K562 (cell line): ENCODE results near the gene KCTD19. TPM values are rescaled to one million over a fixed set of nuclear protein-coding genes. Genes with fewer than 3 reads are reported as not detected.
A peak's percentile ranks its signal among the peaks of the same experiment; 100 is the strongest.

Experiments used
- CCAR2 ChIP-seq: fragments of 200-400 bp; formaldehyde crosslinking; IDR thresholded peaks from 2 replicates; pipeline ENCODE4 v1.6.1; 2017; ENCODE audit warnings: mild to moderate bottlenecking, low read depth, low read length
- CTBP1 ChIP-seq: fragments of 450-650 bp; IDR thresholded peaks from 2 replicates; pipeline ENCODE4 v1.6.1; 2016; ENCODE audit warnings: borderline replicate concordance
- CTCFL ChIP-seq: IDR thresholded peaks from 2 replicates; pipeline ENCODE4 v1.6.1; 2011; ENCODE audit warnings: borderline replicate concordance, low read depth, mild to moderate bottlenecking, moderate library complexity, low read length; ENCODE audit not compliant: insufficient read depth, poor library complexity, severe bottlenecking
- DACH1 ChIP-seq: fragments of 450-650 bp; IDR thresholded peaks from 2 replicates; pipeline ENCODE4 v1.6.1; 2018; ENCODE audit not compliant: partially characterized antibody
- ETV6 ChIP-seq, 3 experiments: fragments of 150-350 bp in 1 of 3; sonication (generic) in 1 of 3; formaldehyde crosslinking in 1 of 3; IDR thresholded peaks; 2 replicates each; pipeline versions ENCODE4 v1.6.1 to v1.8.0; 2014 to 2022; ENCODE audit warnings: borderline replicate concordance in 2 of 3, low read depth in 2 of 3, antibody characterized with exemption in 1 of 3, low read length in 1 of 3, mild to moderate bottlenecking in 1 of 3, missing genetic modification reagents in 1 of 3
- FOXK2 ChIP-seq, 2 experiments: fragments of 450-650 bp; IDR thresholded peaks in 1 of 2; conservative IDR thresholded peaks in 1 of 2; 2 replicates each; pipeline ENCODE4 v1.6.1; 2016; ENCODE audit warnings: low read depth in 2 of 2, mild to moderate bottlenecking in 1 of 2
- NCOR1 ChIP-seq: fragments of 450-650 bp; IDR thresholded peaks from 2 replicates; pipeline ENCODE4 v1.6.1; 2016; ENCODE audit warnings: mild to moderate bottlenecking, moderate library complexity
- RAD21 ChIP-seq, 2 experiments: fragments of 250-450 bp in 1 of 2; fragments of 450-650 bp in 1 of 2; sonication (Bioruptor Pico) in 1 of 2; formaldehyde crosslinking in 1 of 2; IDR thresholded peaks in 1 of 2; conservative IDR thresholded peaks in 1 of 2; 2 replicates each; pipeline versions ENCODE4 v1.4.0 to v1.8.0; 2020 to 2022; ENCODE audit warnings: mild to moderate bottlenecking in 2 of 2, moderate library complexity in 1 of 2
- RBM25 ChIP-seq: fragments of 200-400 bp; formaldehyde crosslinking; IDR thresholded peaks from 2 replicates; pipeline ENCODE4 v1.6.1; 2018; ENCODE audit warnings: low read length, low read depth, moderate library complexity; ENCODE audit not compliant: severe bottlenecking
- SMAD1 ChIP-seq: fragments of 150-350 bp; IDR thresholded peaks from 2 replicates; pipeline ENCODE4 v1.6.1; 2014; ENCODE audit warnings: low read length, low read depth; ENCODE audit not compliant: partially characterized antibody
- TCF7 ChIP-seq: sonication (generic); IDR thresholded peaks from 2 replicates; pipeline ENCODE4 v1.6.1; 2016; ENCODE audit warnings: antibody characterized with exemption, borderline replicate concordance
- ZBTB33 ChIP-seq: sonication (generic); formaldehyde crosslinking; IDR thresholded peaks from 2 replicates; pipeline ENCODE4 v1.8.1; 2023; ENCODE audit warnings: mild to moderate bottlenecking, missing genetic modification reagents
- polyA plus RNA-seq, 8 experiments: library from polyadenylated mRNA; depleted of rRNA in 4 of 8; stranded (reverse) in 5 of 8; unstranded in 3 of 8; fragments of >200 nt; fragmentation: Nextera tagmentation in 2 of 8; fragmentation: Illumina TruSeq in 1 of 8; extraction: Ambion mirVana in 2 of 8; extraction: Trizol in 1 of 8; gene quantifications; 2 replicates each; pipeline versions ENCODE4 v1.2.1 to v1.2.3, GENCODE V29; 2011 to 2014; ENCODE audit warnings: inconsistent platforms in 1 of 8, missing spikeins in 1 of 8
- total RNA-seq, 7 experiments: library from RNA; depleted of rRNA in 6 of 7; stranded (reverse); fragments of >200 nt in 6 of 7; fragmentation: Illumina TruSeq in 2 of 7; extraction: Trizol in 2 of 7; gene quantifications; 2 replicates each; pipeline versions ENCODE4 v1.2.1 to v1.2.3, GENCODE V29; 2011 to 2021; ENCODE audit warnings: low replicate concordance in 1 of 7
- TF ChIP-seq, protein P1 (sequence below): fragments of 450-650 bp; IDR thresholded peaks from 2 replicates; pipeline ENCODE4 v1.6.1; 2017; ENCODE audit warnings: mild to moderate bottlenecking, moderate library complexity
- TF ChIP-seq, protein P2 (sequence below): fragments of 450-650 bp; conservative IDR thresholded peaks from 2 replicates; pipeline ENCODE4 v1.6.1; 2016; ENCODE audit warnings: missing genetic modification characterization, low read depth, mild to moderate bottlenecking, missing compliant biosample characterization, moderate library complexity

Gene KCTD19
- total and polyA plus RNA-seq, 9 of the 15 experiments (the other 6 are each of a cell fraction or from before 2014, with no cell fraction given): 0.03 to 0.91 (median 0.22) TPM; not detected in 2

DNA sequence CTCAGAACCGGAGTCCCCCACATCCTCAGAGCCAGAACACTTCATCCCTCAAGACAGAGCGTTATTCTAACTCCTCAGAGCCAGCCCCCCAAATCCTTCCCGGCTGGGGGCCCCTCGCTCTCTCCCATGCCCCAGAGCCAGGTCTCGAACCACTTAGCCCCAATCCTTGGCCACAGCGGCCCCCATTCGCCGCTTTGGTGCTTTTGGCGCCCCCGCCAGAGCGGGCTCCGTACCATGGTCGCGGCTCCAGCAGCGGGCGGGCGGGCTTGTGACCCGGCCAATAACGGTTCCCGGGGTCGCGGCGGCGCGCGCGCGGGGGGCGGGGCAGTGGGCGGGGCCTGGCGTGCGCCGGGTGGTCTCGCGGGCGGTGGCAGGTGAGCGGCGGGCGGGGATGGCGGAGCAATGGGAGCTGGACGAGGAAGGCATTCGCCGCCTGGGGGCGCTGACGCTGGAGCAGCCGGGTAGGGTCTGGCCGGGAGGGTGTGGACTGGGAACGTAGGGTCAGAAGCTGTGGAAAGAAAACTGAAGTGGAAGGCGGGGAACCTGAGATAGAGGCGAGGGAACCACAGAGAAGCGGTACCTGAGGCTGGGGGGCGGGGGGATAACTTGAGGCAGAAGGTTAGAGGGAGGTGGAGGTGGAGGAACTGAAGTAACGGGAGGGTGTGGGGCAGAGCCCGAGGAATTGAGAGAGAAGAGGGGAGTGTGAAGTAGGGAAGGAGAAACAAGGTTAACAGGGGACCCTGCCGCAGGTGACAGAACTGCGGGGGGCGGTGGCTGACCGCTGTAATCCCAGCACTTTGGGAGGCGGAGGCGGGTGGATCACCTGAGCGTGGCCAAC is at the start of gene KCTD19, which contains the start of gene LRRC36 (continued):
- TF ChIP-seq SMAD1 (no peak), RAD21 (CRISPR knock-in tag; conservative IDR thresholded peaks at IDR 0.05 in 1 of 2, IDR thresholded peaks at IDR 0.05 in 1 of 2) (peak; percentile 18 to 42; a peak in 2 of 4 replicates), NCOR1 (no peak), RBM25 (no peak), ETV6 (IDR thresholded peaks at IDR 0.05; ENCODE audit: borderline replicate concordance in 1 of 2, low read depth in 2 of 2, low read length in 1 of 2) (no peak), ETV6 (CRISPR knock-in tag; IDR thresholded peaks at IDR 0.05; ENCODE audit: borderline replicate concordance) (no peak), ZBTB33 (CRISPR knock-in tag) (peak; percentile 15; the same call in 1 of the 2 replicates), CCAR2 (no peak), FOXK2 (conservative IDR thresholded peaks at IDR 0.05 in 1 of 2, IDR thresholded peaks at IDR 0.05 in 1 of 2; ENCODE audit: low read depth in 2 of 2) (no peak), TCF7 (no peak), DACH1 (no peak), CTBP1 (peak; percentile 59), CTCFL (peak; percentile 66)
- TF ChIP-seq, protein P1, sequence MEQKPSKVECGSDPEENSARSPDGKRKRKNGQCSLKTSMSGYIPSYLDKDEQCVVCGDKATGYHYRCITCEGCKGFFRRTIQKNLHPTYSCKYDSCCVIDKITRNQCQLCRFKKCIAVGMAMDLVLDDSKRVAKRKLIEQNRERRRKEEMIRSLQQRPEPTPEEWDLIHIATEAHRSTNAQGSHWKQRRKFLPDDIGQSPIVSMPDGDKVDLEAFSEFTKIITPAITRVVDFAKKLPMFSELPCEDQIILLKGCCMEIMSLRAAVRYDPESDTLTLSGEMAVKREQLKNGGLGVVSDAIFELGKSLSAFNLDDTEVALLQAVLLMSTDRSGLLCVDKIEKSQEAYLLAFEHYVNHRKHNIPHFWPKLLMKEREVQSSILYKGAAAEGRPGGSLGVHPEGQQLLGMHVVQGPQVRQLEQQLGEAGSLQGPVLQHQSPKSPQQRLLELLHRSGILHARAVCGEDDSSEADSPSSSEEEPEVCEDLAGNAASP: no peak
- TF ChIP-seq, protein P2, sequence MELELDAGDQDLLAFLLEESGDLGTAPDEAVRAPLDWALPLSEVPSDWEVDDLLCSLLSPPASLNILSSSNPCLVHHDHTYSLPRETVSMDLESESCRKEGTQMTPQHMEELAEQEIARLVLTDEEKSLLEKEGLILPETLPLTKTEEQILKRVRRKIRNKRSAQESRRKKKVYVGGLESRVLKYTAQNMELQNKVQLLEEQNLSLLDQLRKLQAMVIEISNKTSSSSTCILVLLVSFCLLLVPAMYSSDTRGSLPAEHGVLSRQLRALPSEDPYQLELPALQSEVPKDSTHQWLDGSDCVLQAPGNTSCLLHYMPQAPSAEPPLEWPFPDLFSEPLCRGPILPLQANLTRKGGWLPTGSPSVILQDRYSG (tag): no peak
